22Rv1 (cell line): ENCODE measurements around the gene SLC22A13.

ENCODE experiments used
- ZFX ChIP-seq: fragments of 450-650 bp; IDR thresholded peaks from 2 replicates; pipeline ENCODE4 v1.6.1; 2017; ENCODE audit warnings: antibody characterized with exemption, borderline replicate concordance
- TF ChIP-seq, protein P1 (sequence below): fragments of 450-650 bp; IDR thresholded peaks from 2 replicates; pipeline ENCODE4 v1.5.1; 2017; ENCODE audit warnings: mild to moderate bottlenecking

GRCh38 chr3:38313263-38313662 is 47.7 kb downstream of the SLC22A13 start:
- TF ChIP-seq, protein P1, sequence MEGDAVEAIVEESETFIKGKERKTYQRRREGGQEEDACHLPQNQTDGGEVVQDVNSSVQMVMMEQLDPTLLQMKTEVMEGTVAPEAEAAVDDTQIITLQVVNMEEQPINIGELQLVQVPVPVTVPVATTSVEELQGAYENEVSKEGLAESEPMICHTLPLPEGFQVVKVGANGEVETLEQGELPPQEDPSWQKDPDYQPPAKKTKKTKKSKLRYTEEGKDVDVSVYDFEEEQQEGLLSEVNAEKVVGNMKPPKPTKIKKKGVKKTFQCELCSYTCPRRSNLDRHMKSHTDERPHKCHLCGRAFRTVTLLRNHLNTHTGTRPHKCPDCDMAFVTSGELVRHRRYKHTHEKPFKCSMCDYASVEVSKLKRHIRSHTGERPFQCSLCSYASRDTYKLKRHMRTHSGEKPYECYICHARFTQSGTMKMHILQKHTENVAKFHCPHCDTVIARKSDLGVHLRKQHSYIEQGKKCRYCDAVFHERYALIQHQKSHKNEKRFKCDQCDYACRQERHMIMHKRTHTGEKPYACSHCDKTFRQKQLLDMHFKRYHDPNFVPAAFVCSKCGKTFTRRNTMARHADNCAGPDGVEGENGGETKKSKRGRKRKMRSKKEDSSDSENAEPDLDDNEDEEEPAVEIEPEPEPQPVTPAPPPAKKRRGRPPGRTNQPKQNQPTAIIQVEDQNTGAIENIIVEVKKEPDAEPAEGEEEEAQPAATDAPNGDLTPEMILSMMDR, result no peak
- no peak for TF ChIP-seq ZFX
